Chondrocyte (in vitro differentiated cells): Measurements from ENCODE around the gene PTGFRN. TPM values are rescaled to one million over a fixed set of nuclear protein-coding genes. Genes with fewer than 3 reads are reported as not detected.

Source experiments
- DNase-seq: peaks from one replicate; pipeline ENCODE4 v3.0.0; 2021; ENCODE audit warnings: mixed read lengths, low spot score
- H3K27ac Mint-ChIP-seq: one replicate; pipeline ENCODE4 v1.8.0; 2021; ENCODE audit warnings: mild to moderate bottlenecking, moderate library complexity, mixed read lengths; ENCODE audit not compliant: unreplicated experiment
- H3K27me3 Mint-ChIP-seq: 2 replicates; pipeline ENCODE4 v1.8.0; 2021; ENCODE audit warnings: low read depth, mixed read lengths
- H3K36me3 Mint-ChIP-seq: 2 replicates; pipeline ENCODE4 v1.8.0; 2021; ENCODE audit warnings: low read depth, mixed read lengths
- H3K4me1 Mint-ChIP-seq: 2 replicates; pipeline ENCODE4 v1.8.0; 2021; ENCODE audit warnings: low read depth, mild to moderate bottlenecking, mixed read lengths
- H3K4me3 Mint-ChIP-seq: one replicate; pipeline ENCODE4 v1.8.0; 2021; ENCODE audit warnings: mild to moderate bottlenecking, moderate library complexity, mixed read lengths; ENCODE audit not compliant: unreplicated experiment
- H3K9me3 Mint-ChIP-seq: 2 replicates; pipeline ENCODE4 v1.8.0; 2021; ENCODE audit warnings: low read depth, mixed read lengths
- CTCF ChIP-seq: fragments of 200-600 bp; sonication (generic); IDR thresholded peaks from 2 replicates; pipeline ENCODE4 v1.5.0; 2021; ENCODE audit warnings: antibody characterized with exemption, mild to moderate bottlenecking, moderate library complexity
- total RNA-seq: library from RNA; stranded (reverse); gene quantifications from 3 replicates; pipeline ENCODE4 v1.2.1, GENCODE V29; 2021

The PTGFRN gene
- total RNA-seq, 1 donor from 2014 or later = 117 TPM

GRCh38 chr1:116949213-116949985 lies 39.7 kb downstream of the PTGFRN start:
- Mint-ChIP-seq H3K27ac (no peak overlapping the region), H3K27me3 (no peaks in the 10 kb centered on the region), H3K4me3 (no peak overlapping the region), H3K4me1 (peaks cover 20% of the 10 kb centered on the region), H3K9me3 (no peaks in the 10 kb centered on the region), H3K36me3 (peaks cover 21% of the 10 kb centered on the region)
- no peak for DNase-seq
- no peak for TF ChIP-seq CTCF

- Mint-ChIP-seq H3K27me3 (no peaks in the 10 kb centered on the region), H3K27ac (peak overlapping the region; percentile 37), H3K9me3 (no peaks in the 10 kb centered on the region), H3K4me1 (peaks cover 20% of the 10 kb centered on the region), H3K4me3 (no peak overlapping the region), H3K36me3 (peaks cover 17% of the 10 kb centered on the region)
- no peak for TF ChIP-seq CTCF
- DNase-seq = no peak
Measured at GRCh38 chr1:116950517-116951199, 40.9 kb downstream of the PTGFRN start.

- DNase-seq = no peak
- Mint-ChIP-seq H3K27ac (peak overlapping the region; percentile 37), H3K27me3 (no peaks in the 10 kb centered on the region), H3K4me1 (peaks cover 20% of the 10 kb centered on the region), H3K4me3 (no peak overlapping the region), H3K36me3 (peaks cover 12% of the 10 kb centered on the region), H3K9me3 (no peaks in the 10 kb centered on the region)
- no peak for TF ChIP-seq CTCF
Measured at GRCh38 chr1:116951200-116951935, 41.7 kb downstream of the PTGFRN start.

GRCh38 chr1:116952738-116953275 lies 43.1 kb downstream of the PTGFRN start:
- H3K4me1 Mint-ChIP-seq = peaks cover 20% of the 10 kb centered on the region
- H3K36me3 Mint-ChIP-seq = peaks cover 12% of the 10 kb centered on the region
- no peaks in the 10 kb centered on the region for H3K27me3 Mint-ChIP-seq
- TF ChIP-seq CTCF = no peak
- no peak overlapping the region for H3K27ac Mint-ChIP-seq
- no peak overlapping the region for H3K4me3 Mint-ChIP-seq
- H3K9me3 Mint-ChIP-seq = no peaks in the 10 kb centered on the region
- DNase-seq = no peak

- DNase-seq = no peak
- no peak for TF ChIP-seq CTCF
- no peak overlapping the region for H3K27ac Mint-ChIP-seq
- H3K27me3 Mint-ChIP-seq = no peaks in the 10 kb centered on the region
- peaks cover 21% of the 10 kb centered on the region for H3K4me1 Mint-ChIP-seq
- no peak overlapping the region for H3K4me3 Mint-ChIP-seq
- H3K36me3 Mint-ChIP-seq = peaks cover 9% of the 10 kb centered on the region
- H3K9me3 Mint-ChIP-seq = no peaks in the 10 kb centered on the region
Measured at GRCh38 chr1:116954440-116954839, 44.7 kb downstream of the PTGFRN start.
